ENCODE results near the gene KIAA0825. TPM values are rescaled to one million over a fixed set of nuclear protein-coding genes. Genes with fewer than 3 reads are reported as not detected.

The KIAA0825 gene
- total RNA-seq, 1 experiment from 2014 or later: 1.9 TPM

DNA sequence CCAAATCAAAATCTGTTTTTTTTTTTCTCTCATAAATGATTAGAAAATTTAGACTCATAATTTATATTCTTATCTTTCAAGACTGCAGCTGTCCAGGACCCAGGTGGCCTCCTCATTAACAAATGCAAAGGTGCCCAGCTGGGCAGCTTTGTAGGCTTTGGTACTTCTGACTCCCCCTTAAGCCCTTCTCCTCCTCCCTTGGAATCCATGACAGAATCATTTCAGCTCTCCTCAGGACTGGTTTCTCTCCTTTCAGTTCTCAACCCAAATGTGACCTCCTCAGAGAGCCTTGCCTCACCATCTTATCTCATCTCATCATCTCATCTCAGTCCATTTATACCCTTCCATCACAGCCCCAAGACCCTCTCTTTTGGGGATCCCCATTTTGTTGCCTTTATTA is 221.7 kb downstream of the KIAA0825 start:
- Histone ChIP-seq H3K79me2 (ENCODE audit: low read depth) (no peaks in the 10 kb centered on the region), H3K9me2 (ENCODE audit: insufficient read depth) (no peaks in the 10 kb centered on the region), H3K27ac (no peak overlapping the region), H3K4me3 (no peak overlapping the region), H3K36me3 (ENCODE audit: low read depth) (no peaks in the 10 kb centered on the region), H3K9me3 (ENCODE audit: insufficient read depth, low read depth) (no peaks in the 10 kb centered on the region), H3K27me3 (ENCODE audit: insufficient read depth, low read depth) (no peaks in the 10 kb centered on the region), H3K4me2 (no peak overlapping the region), H3F3A (ENCODE audit: insufficient read depth, low read depth) (no peaks in the 10 kb centered on the region), H3K4me1 (replicated peaks; ENCODE audit: insufficient read depth) (no peaks in the 10 kb centered on the region), H2AFZ (no peak overlapping the region), H4K20me1 (ENCODE audit: insufficient read depth) (no peaks in the 10 kb centered on the region)
- ChIA-PET CTCF (no interaction called here), POLR2A (ENCODE audit: unreplicated experiment) (no interaction called here)
- TF ChIP-seq, protein P1, sequence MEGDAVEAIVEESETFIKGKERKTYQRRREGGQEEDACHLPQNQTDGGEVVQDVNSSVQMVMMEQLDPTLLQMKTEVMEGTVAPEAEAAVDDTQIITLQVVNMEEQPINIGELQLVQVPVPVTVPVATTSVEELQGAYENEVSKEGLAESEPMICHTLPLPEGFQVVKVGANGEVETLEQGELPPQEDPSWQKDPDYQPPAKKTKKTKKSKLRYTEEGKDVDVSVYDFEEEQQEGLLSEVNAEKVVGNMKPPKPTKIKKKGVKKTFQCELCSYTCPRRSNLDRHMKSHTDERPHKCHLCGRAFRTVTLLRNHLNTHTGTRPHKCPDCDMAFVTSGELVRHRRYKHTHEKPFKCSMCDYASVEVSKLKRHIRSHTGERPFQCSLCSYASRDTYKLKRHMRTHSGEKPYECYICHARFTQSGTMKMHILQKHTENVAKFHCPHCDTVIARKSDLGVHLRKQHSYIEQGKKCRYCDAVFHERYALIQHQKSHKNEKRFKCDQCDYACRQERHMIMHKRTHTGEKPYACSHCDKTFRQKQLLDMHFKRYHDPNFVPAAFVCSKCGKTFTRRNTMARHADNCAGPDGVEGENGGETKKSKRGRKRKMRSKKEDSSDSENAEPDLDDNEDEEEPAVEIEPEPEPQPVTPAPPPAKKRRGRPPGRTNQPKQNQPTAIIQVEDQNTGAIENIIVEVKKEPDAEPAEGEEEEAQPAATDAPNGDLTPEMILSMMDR (conservative IDR thresholded peaks at IDR 0.05): no peak
- no peak for TF ChIP-seq EZH2 (IDR thresholded peaks at IDR 0.05; ENCODE audit: low read depth)
- DNase-seq: no peak
- BruUV-seq (replicated peaks): no TSS peak
- intact Hi-C loops (cut with micrococcal nuclease; ENCODE audit: unreplicated experiment): no loop called here

DNA sequence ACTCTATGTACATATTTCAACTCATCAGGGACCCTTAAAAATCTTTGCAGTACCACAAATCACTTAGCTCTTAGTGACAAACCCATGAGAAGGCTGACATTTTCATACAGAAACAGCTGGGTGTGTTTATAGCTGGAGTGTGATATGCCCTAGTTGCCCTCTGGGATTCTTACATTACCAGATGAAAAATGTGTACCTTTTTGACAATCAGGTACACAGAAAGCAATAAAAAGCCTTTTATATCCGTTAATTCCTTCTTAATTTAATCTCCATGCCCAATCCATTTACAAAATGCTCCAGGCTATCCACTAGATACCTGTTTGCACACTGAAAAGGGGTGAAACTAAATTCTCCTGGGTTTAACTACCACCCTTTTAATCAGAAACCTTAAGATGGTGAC is 222.9 kb downstream of the KIAA0825 start:
- Histone ChIP-seq H2AFZ (no peak overlapping the region), H3K4me1 (replicated peaks; ENCODE audit: insufficient read depth) (no peaks in the 10 kb centered on the region), H3K4me2 (no peak overlapping the region), H3K9me2 (ENCODE audit: insufficient read depth) (0 out of 2 replicates have a peak, but pooled peaks cover 6% of the 10 kb centered on the region), H3K4me3 (no peak overlapping the region), H3K9me3 (ENCODE audit: insufficient read depth, low read depth) (no peaks in the 10 kb centered on the region), H3K36me3 (ENCODE audit: low read depth) (no peaks in the 10 kb centered on the region), H4K20me1 (ENCODE audit: insufficient read depth) (no peaks in the 10 kb centered on the region), H3K27ac (no peak overlapping the region), H3F3A (ENCODE audit: insufficient read depth, low read depth) (no peaks in the 10 kb centered on the region), H3K79me2 (ENCODE audit: low read depth) (no peaks in the 10 kb centered on the region), H3K27me3 (ENCODE audit: insufficient read depth, low read depth) (no peaks in the 10 kb centered on the region)
- no TSS peak for BruUV-seq (replicated peaks)
- intact Hi-C loops (cut with micrococcal nuclease; ENCODE audit: unreplicated experiment): no loop called here
- TF ChIP-seq, protein P1 (conservative IDR thresholded peaks at IDR 0.05): no peak
- no peak for TF ChIP-seq EZH2 (IDR thresholded peaks at IDR 0.05; ENCODE audit: low read depth)
- POLR2A ChIA-PET (ENCODE audit: unreplicated experiment): no interaction called here
- CTCF ChIA-PET: no interaction called here
- DNase-seq: no peak

DNA sequence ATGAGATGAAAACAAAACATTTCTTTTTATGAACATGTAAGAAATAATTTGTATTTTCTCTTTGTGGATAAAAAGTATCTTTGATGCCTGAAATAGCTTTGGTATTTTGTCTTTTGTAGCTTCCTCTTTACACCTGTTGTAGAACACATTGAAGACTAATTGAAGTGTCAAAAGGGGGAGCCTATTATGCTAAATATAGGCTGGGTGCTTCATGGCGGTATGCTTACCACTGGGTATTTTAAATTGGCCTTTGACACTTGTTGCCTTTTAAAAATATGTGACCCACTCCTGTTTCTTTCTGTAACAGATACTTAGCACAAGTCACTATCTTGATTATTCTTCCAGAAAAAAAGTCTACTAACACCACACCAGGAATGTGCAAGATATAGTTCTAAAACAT is 226.4 kb downstream of the KIAA0825 start:
- H3K4me1 ChIP-seq (replicated peaks; ENCODE audit: insufficient read depth): no peaks in the 10 kb centered on the region
- no peak overlapping the region for H3K4me3 ChIP-seq
- intact Hi-C loops (cut with micrococcal nuclease; ENCODE audit: unreplicated experiment): no loop called here
- 0 out of 2 replicates have a peak, but pooled peaks cover 7% of the 10 kb centered on the region for H3K9me2 ChIP-seq (ENCODE audit: insufficient read depth)
- H3K9me3 ChIP-seq (ENCODE audit: insufficient read depth, low read depth): no peaks in the 10 kb centered on the region
- H3F3A ChIP-seq (ENCODE audit: insufficient read depth, low read depth): no peaks in the 10 kb centered on the region
- no peak for TF ChIP-seq EZH2 (IDR thresholded peaks at IDR 0.05; ENCODE audit: low read depth)
- TF ChIP-seq, protein P1 (conservative IDR thresholded peaks at IDR 0.05): no peak
- no peaks in the 10 kb centered on the region for H3K27me3 ChIP-seq (ENCODE audit: insufficient read depth, low read depth)
- ChIA-PET POLR2A (ENCODE audit: unreplicated experiment) (no interaction called here), CTCF (no interaction called here)
- no peak overlapping the region for H3K27ac ChIP-seq
- no peak overlapping the region for H2AFZ ChIP-seq
- no TSS peak for BruUV-seq (replicated peaks)
- H3K79me2 ChIP-seq (ENCODE audit: low read depth): no peaks in the 10 kb centered on the region
- no peak for DNase-seq
- H3K4me2 ChIP-seq: no peak overlapping the region
- no peaks in the 10 kb centered on the region for H4K20me1 ChIP-seq (ENCODE audit: insufficient read depth)
- H3K36me3 ChIP-seq (ENCODE audit: low read depth): no peaks in the 10 kb centered on the region
